ENCODE results near the gene TLCD3B. TPM values are rescaled to one million over a fixed set of nuclear protein-coding genes. Genes with fewer than 3 reads are reported as not detected.

TLCD3B gene
- total RNA-seq, 4 donors from 2014 or later = not detected

GRCh38 chr16:29992344-29992967, 38.6 kb downstream of the TLCD3B start:
- no peak for TF ChIP-seq CTCF (IDR thresholded peaks at IDR 0.05; ENCODE audit: low read depth)

GRCh38 chr16:29991571-29991904, 39.5 kb downstream of the TLCD3B start:
- no peak for TF ChIP-seq CTCF (IDR thresholded peaks at IDR 0.05; ENCODE audit: low read depth)

GRCh38 chr16:29990883-29991570, 40.0 kb downstream of the TLCD3B start:
- no peak for TF ChIP-seq CTCF (IDR thresholded peaks at IDR 0.05; ENCODE audit: low read depth)

GRCh38 chr16:29990034-29990433, 41.0 kb downstream of the TLCD3B start:
- no peak for TF ChIP-seq CTCF (IDR thresholded peaks at IDR 0.05; ENCODE audit: low read depth)

- TF ChIP-seq CTCF (IDR thresholded peaks at IDR 0.05; ENCODE audit: low read depth) = no peak
These were observed 41.8 kb downstream of the TLCD3B start for GRCh38 chr16:29989111-29989858.

GRCh38 chr16:29988346-29989075, 42.6 kb downstream of the TLCD3B start:
- no peak for TF ChIP-seq CTCF (IDR thresholded peaks at IDR 0.05; ENCODE audit: low read depth)

Data from subcutaneous adipose tissue (tissue), 4 donors.